Measurements from ENCODE around the gene SLC38A11.

DNA sequence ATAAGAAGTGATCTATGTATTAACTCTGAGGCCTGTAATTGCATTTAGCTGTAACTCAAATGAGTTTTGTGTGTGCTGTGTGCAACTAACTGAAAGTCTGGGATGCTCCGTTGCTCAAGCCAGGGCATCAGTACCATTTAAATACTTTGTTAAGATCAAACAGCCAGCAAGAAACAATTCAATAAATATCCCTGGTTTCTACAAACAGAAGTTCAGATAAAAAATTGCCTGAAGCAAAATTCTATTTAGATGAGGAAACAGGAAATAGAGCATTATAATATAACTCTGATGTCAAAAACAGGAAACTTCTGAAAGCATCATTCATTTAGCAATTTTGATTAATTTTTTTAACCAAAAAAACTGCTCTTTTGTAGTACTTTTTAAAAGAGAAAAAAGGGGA is 18.9 kb upstream of the SLC38A11 start:
- TF ChIP-seq, protein P1, sequence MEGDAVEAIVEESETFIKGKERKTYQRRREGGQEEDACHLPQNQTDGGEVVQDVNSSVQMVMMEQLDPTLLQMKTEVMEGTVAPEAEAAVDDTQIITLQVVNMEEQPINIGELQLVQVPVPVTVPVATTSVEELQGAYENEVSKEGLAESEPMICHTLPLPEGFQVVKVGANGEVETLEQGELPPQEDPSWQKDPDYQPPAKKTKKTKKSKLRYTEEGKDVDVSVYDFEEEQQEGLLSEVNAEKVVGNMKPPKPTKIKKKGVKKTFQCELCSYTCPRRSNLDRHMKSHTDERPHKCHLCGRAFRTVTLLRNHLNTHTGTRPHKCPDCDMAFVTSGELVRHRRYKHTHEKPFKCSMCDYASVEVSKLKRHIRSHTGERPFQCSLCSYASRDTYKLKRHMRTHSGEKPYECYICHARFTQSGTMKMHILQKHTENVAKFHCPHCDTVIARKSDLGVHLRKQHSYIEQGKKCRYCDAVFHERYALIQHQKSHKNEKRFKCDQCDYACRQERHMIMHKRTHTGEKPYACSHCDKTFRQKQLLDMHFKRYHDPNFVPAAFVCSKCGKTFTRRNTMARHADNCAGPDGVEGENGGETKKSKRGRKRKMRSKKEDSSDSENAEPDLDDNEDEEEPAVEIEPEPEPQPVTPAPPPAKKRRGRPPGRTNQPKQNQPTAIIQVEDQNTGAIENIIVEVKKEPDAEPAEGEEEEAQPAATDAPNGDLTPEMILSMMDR (IDR thresholded peaks at IDR 0.05): no peak
- no peak for TF ChIP-seq POLR2A (IDR thresholded peaks at IDR 0.05)
